ENCODE measurements around the gene SLC4A1AP. TPM values are rescaled to one million over a fixed set of nuclear protein-coding genes. Genes with fewer than 3 reads are reported as not detected.

Gene SLC4A1AP
- total and polyA plus RNA-seq, 9 of the 15 experiments (the other 6 are each of a cell fraction or from before 2014, with no cell fraction given), result 8.1 to 40.5 (median 35.3) TPM

DNA sequence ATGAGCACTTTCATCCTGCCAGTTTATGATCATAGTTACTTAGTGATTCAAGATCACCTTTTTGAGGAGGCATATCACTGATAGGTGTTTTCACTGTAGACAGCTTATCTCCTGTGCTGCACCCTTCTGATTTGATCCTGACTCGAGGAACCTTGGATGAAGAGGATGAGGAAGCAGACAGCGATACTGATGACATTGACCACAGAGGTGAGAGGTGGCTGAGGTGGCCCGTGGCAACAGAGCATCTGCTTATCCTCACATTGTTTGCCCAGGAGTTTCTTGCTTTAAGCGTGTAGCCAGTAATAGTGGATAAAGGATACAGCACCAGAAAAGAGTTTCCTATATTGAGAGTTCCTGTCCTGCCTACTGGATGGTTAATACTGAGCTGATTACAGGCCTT is 16.0 kb upstream of the SLC4A1AP start:
- FAIRE-seq (peak; percentile 11), ATAC-seq (peak; percentile 39), DNase-seq (ENCODE audit: extremely low read depth in 1 of 4, low spot score in 3 of 4) (peak in 2 of 4 experiments; percentile 24 to 36)
- ChIA-PET POLR2A (interaction anchor here (0.8 to 2.3 kb wide), 9 partner anchors 9 to 238 kb away, joined by 3 to 8 read pairs (median 3); partner anchors contain the start of genes CCDC121, GPN1, PPM1G and SLC4A1AP), CTCF (ENCODE audit: low intra/inter-chr PET ratio) (no interaction called here)
- BruUV-seq (replicated peaks), result no TSS peak
- no peaks in the 10 kb centered on the region for H3K27me3 ChIP-seq (ENCODE audit: control insufficient read depth in 2 of 2, insufficient read depth in 2 of 2, low read length in 2 of 2)
- no peak overlapping the region for H3K27ac ChIP-seq (ENCODE audit: extremely low read depth, low read depth, low read length)
- no peaks in the 10 kb centered on the region for H3K9me1 ChIP-seq (ENCODE audit: control insufficient read depth, insufficient read depth, low read length)
- H3K4me2 ChIP-seq (ENCODE audit: insufficient read depth, low read length), result no peak overlapping the region
- WGBS (ENCODE audit: insufficient coverage, low coverage, missing lambda C conversion rate), result 15% methylated on average over 4 of the region's 4 CpGs
- no peak overlapping the region for H2AFZ ChIP-seq (ENCODE audit: low read depth, low read length)
- no peaks in the 10 kb centered on the region for H3K9me3 ChIP-seq (replicated peaks; ENCODE audit: control insufficient read depth, insufficient read depth, low read depth, low read length)
- H4K20me1 ChIP-seq (replicated peaks; ENCODE audit: control insufficient read depth, insufficient read depth, low read length), result no peaks in the 10 kb centered on the region
- H3K4me3 ChIP-seq, result no peak overlapping the region
- no peaks in the 10 kb centered on the region for H3K79me2 ChIP-seq (ENCODE audit: control insufficient read depth, insufficient read depth, low read length)
- peaks cover 0 to 6% of the 10 kb centered on the region in 2 experiments; a peak in 3 of 5 replicates for H3K4me1 ChIP-seq (replicated peaks in 1 of 2; ENCODE audit: control insufficient read depth in 2 of 2, insufficient read depth in 2 of 2, low read length in 2 of 2)
- in situ Hi-C loops (cut with MboI), result no loop called here
- intact Hi-C loops (cut with micrococcal nuclease), result no loop called here
- peaks cover 81% of the 10 kb centered on the region for H3K36me3 ChIP-seq (ENCODE audit: control insufficient read depth, insufficient read depth, low read length)
- H3K9ac ChIP-seq (ENCODE audit: insufficient read depth in 1 of 2, low read depth in 2 of 2, low read length in 2 of 2), result no peak overlapping the region
- TF ChIP-seq ZNF79 (CRISPR knock-in tag; IDR thresholded peaks at IDR 0.05; ENCODE audit: low read depth), result no peak
- no peak for TF ChIP-seq COPS2 (conservative IDR thresholded peaks at IDR 0.05)
- TF ChIP-seq MCM2 (IDR thresholded peaks at IDR 0.05; ENCODE audit: low read depth), result no peak
- TF ChIP-seq CBX8 (IDR thresholded peaks at IDR 0.05; ENCODE audit: borderline replicate concordance, extremely low read depth, low read depth, low read length, poor library complexity, severe bottlenecking), result no peak
- TF ChIP-seq EWSR1 (IDR thresholded peaks at IDR 0.05; ENCODE audit: borderline replicate concordance, low read depth, partially characterized antibody), result no peak
- TF ChIP-seq NFE2 (IDR thresholded peaks at IDR 0.05; ENCODE audit: low read depth), result no peak
- TF ChIP-seq TCF3 (CRISPR knock-in tag; IDR thresholded peaks at IDR 0.05), result peak; percentile 65
- TF ChIP-seq ZNF699 (CRISPR knock-in tag; IDR thresholded peaks at IDR 0.05; ENCODE audit: insufficient replicate concordance), result no peak
- TF ChIP-seq, protein P1, sequence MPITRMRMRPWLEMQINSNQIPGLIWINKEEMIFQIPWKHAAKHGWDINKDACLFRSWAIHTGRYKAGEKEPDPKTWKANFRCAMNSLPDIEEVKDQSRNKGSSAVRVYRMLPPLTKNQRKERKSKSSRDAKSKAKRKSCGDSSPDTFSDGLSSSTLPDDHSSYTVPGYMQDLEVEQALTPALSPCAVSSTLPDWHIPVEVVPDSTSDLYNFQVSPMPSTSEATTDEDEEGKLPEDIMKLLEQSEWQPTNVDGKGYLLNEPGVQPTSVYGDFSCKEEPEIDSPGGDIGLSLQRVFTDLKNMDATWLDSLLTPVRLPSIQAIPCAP (CRISPR knock-in tag; IDR thresholded peaks at IDR 0.05; ENCODE audit: borderline replicate concordance), result no peak
- TF ChIP-seq RFX1 (IDR thresholded peaks at IDR 0.05), result peak; percentile 15; the same call in 1 of the 2 replicates
- peak; percentile 39; the same call in 1 of the 2 replicates for TF ChIP-seq CTBP1 (IDR thresholded peaks at IDR 0.05; ENCODE audit: borderline replicate concordance)
- TF ChIP-seq ZNF263 (CRISPR knock-in tag; IDR thresholded peaks at IDR 0.05; ENCODE audit: borderline replicate concordance), result no peak
- no peak for TF ChIP-seq SRSF9 (IDR thresholded peaks at IDR 0.05; ENCODE audit: borderline replicate concordance, low read depth, low read length)
- TF ChIP-seq RBM22 (IDR thresholded peaks at IDR 0.05; ENCODE audit: low read depth, low read length, poor library complexity, severe bottlenecking), result no peak
- TF ChIP-seq TOE1 (IDR thresholded peaks at IDR 0.05; ENCODE audit: borderline replicate concordance), result no peak
- no peak for TF ChIP-seq TOE1 (CRISPR knock-in tag; IDR thresholded peaks at IDR 0.05; ENCODE audit: borderline replicate concordance, low read depth)
- no peak for TF ChIP-seq ZNF584 (CRISPR knock-in tag; IDR thresholded peaks at IDR 0.05; ENCODE audit: low read depth)
- TF ChIP-seq PPARD (CRISPR knock-in tag; IDR thresholded peaks at IDR 0.05), result no peak
- TF ChIP-seq POU5F1 (IDR thresholded peaks at IDR 0.05; ENCODE audit: borderline replicate concordance, low read depth, low read length, partially characterized antibody), result no peak
- TF ChIP-seq TRIM24 (IDR thresholded peaks at IDR 0.05), result no peak
- TF ChIP-seq TAL1 (IDR thresholded peaks at IDR 0.05), result peak; percentile 5; the same call in 1 of the 2 replicates
- TF ChIP-seq CBFA2T3 (IDR thresholded peaks at IDR 0.05), result peak; percentile 72
- peak; percentile 51 for TF ChIP-seq CBFA2T2 (conservative IDR thresholded peaks at IDR 0.05)
- TF ChIP-seq, protein P2, sequence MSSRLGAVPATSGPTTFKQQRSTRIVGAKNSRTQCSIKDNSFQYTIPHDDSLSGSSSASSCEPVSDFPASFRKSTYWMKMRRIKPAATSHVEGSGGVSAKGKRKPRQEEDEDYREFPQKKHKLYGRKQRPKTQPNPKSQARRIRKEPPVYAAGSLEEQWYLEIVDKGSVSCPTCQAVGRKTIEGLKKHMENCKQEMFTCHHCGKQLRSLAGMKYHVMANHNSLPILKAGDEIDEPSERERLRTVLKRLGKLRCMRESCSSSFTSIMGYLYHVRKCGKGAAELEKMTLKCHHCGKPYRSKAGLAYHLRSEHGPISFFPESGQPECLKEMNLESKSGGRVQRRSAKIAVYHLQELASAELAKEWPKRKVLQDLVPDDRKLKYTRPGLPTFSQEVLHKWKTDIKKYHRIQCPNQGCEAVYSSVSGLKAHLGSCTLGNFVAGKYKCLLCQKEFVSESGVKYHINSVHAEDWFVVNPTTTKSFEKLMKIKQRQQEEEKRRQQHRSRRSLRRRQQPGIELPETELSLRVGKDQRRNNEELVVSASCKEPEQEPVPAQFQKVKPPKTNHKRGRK (tag; IDR thresholded peaks at IDR 0.05), result no peak
